22Rv1 (cell line): ENCODE data around the gene SLC9A4.

Source experiments
- CTCF ChIP-seq: fragments of 450-650 bp; IDR thresholded peaks from 2 replicates; pipeline ENCODE4 v1.5.1; 2017; ENCODE audit warnings: mild to moderate bottlenecking
- ZFX ChIP-seq: fragments of 450-650 bp; IDR thresholded peaks from 2 replicates; pipeline ENCODE4 v1.6.1; 2017; ENCODE audit warnings: antibody characterized with exemption, borderline replicate concordance

- no peak for TF ChIP-seq CTCF
- TF ChIP-seq ZFX: no peak
Observed at GRCh38 chr2:102550151-102550550, 77.1 kb downstream of the SLC9A4 start.
